Breast epithelium (tissue), 4 donors: ENCODE results near the gene OTUD5. TPM values are rescaled to one million over a fixed set of nuclear protein-coding genes. Genes with fewer than 3 reads are reported as not detected.

Experiments
- DNase-seq, 2 donors: peaks; one replicate each; pipeline ENCODE4 v3.0.0-alpha.2; 2019; ENCODE audit warnings: low spot score in 2 of 2
- H3K27ac ChIP-seq, 2 donors: fragments of 200-600 bp; sonication (generic) in 1 of 2; one replicate each; pipeline ENCODE4 v1.5.1; 2016 to 2019; ENCODE audit warnings: mild to moderate bottlenecking in 1 of 2
- H3K27me3 ChIP-seq, 2 donors: fragments of 200-600 bp; sonication (generic) in 1 of 2; one replicate each; pipeline versions ENCODE4 v1.5.1 to v1.6.0; 2017 to 2019; ENCODE audit warnings: control low read depth in 1 of 2, mild to moderate bottlenecking in 1 of 2
- H3K36me3 ChIP-seq: fragments of 200-600 bp; one replicate; pipeline ENCODE4 v1.5.1; 2019
- H3K4me1 ChIP-seq, 2 donors: fragments of 200-600 bp; sonication (generic); one replicate each; pipeline ENCODE4 v1.5.1; 2016 to 2019; ENCODE audit warnings: control low read depth in 1 of 2
- H3K4me3 ChIP-seq, 3 donors: fragments of 200-600 bp; sonication (generic); 1 replicate in 2 of 3; 2 replicates in 1 of 3; pipeline ENCODE4 v1.5.1; 2016 to 2019; ENCODE audit warnings: mild to moderate bottlenecking in 3 of 3, moderate library complexity in 2 of 3
- H3K9me3 ChIP-seq, 2 donors: fragments of 200-600 bp; sonication (generic) in 1 of 2; one replicate each; pipeline ENCODE4 v1.5.1; 2016 to 2019; ENCODE audit warnings: control low read depth in 1 of 2
- CTCF ChIP-seq, 3 donors: fragments of 450-650 bp; IDR thresholded peaks; one replicate each; pipeline ENCODE4 v1.5.1; 2016 to 2017; ENCODE audit warnings: antibody characterized with exemption in 3 of 3, mild to moderate bottlenecking in 3 of 3, moderate library complexity in 3 of 3
- POLR2A ChIP-seq: fragments of 450-650 bp; IDR thresholded peaks from one replicate; pipeline ENCODE4 v1.6.1; 2016; ENCODE audit warnings: antibody characterized with exemption, mild to moderate bottlenecking, moderate library complexity
- POLR2AphosphoS5 ChIP-seq, 3 donors: sonication (generic); formaldehyde crosslinking; IDR thresholded peaks; one replicate each; pipeline ENCODE4 v1.6.1; 2017; ENCODE audit warnings: antibody characterized with exemption in 3 of 3
- intact Hi-C: fragments of 100-400 bp; cut with DNase I; formaldehyde crosslinking; loops from one replicate; pipeline ENCODE4 v1.15.1; 2023; ENCODE audit warnings: low total_unique reads
- total RNA-seq, 3 donors: library from RNA; depleted of rRNA; stranded (reverse); fragments of >200 nt; gene quantifications; one replicate each; pipeline ENCODE4 v1.1.0, GENCODE V29; 2016

The OTUD5 gene
- total RNA-seq, 3 donors from 2014 or later: 35.8 to 37.9 (median 36.1) TPM

GRCh38 chrX:48933757-48934156, 23.6 kb downstream of the OTUD5 start:
- H3K27ac ChIP-seq: no peak overlapping the region
- no peak overlapping the region for H3K4me3 ChIP-seq
- intact Hi-C loops: no loop called here
- no peaks in the 10 kb centered on the region for H3K4me1 ChIP-seq
- TF ChIP-seq POLR2AphosphoS5 (IDR thresholded peaks at IDR 0.05) (no peak), POLR2A (no peak), CTCF (IDR thresholded peaks at IDR 0.05) (no peak)
- H3K27me3 ChIP-seq: peaks cover 0 to 27% of the 10 kb centered on the region in 2 donors
- no peaks in the 10 kb centered on the region for H3K36me3 ChIP-seq
- no peaks in the 10 kb centered on the region for H3K9me3 ChIP-seq
- no peak for DNase-seq

GRCh38 chrX:48927736-48928382, 29.5 kb downstream of the OTUD5 start:
- no peak overlapping the region for H3K27ac ChIP-seq
- intact Hi-C loops: no loop called here
- H3K27me3 ChIP-seq: peaks cover 0 to 19% of the 10 kb centered on the region in 2 donors
- H3K36me3 ChIP-seq: no peaks in the 10 kb centered on the region
- no peaks in the 10 kb centered on the region for H3K9me3 ChIP-seq
- no peaks in the 10 kb centered on the region for H3K4me1 ChIP-seq
- TF ChIP-seq CTCF (IDR thresholded peaks at IDR 0.05): no peak
- TF ChIP-seq POLR2AphosphoS5 (IDR thresholded peaks at IDR 0.05): no peak
- no peak for TF ChIP-seq POLR2A
- no peak for DNase-seq
- H3K4me3 ChIP-seq: no peak overlapping the region

GRCh38 chrX:48927123-48927522, 30.3 kb downstream of the OTUD5 start:
- Histone ChIP-seq H3K4me3 (no peak overlapping the region), H3K4me1 (no peaks in the 10 kb centered on the region), H3K36me3 (no peaks in the 10 kb centered on the region), H3K9me3 (no peaks in the 10 kb centered on the region), H3K27ac (no peak overlapping the region), H3K27me3 (peaks cover 0 to 26% of the 10 kb centered on the region in 2 donors)
- TF ChIP-seq POLR2AphosphoS5 (IDR thresholded peaks at IDR 0.05) (no peak), POLR2A (no peak), CTCF (IDR thresholded peaks at IDR 0.05) (no peak)
- no peak for DNase-seq
- intact Hi-C loops: no loop called here

- Histone ChIP-seq H3K27me3 (peaks cover 0 to 40% of the 10 kb centered on the region in 2 donors), H3K27ac (no peak overlapping the region), H3K9me3 (no peaks in the 10 kb centered on the region), H3K4me1 (no peaks in the 10 kb centered on the region), H3K4me3 (no peak overlapping the region), H3K36me3 (no peaks in the 10 kb centered on the region)
- TF ChIP-seq POLR2A: no peak
- TF ChIP-seq POLR2AphosphoS5 (IDR thresholded peaks at IDR 0.05): no peak
- no peak for TF ChIP-seq CTCF (IDR thresholded peaks at IDR 0.05)
- intact Hi-C loops: no loop called here
- no peak for DNase-seq
Observed at GRCh38 chrX:48924270-48924669, 33.1 kb downstream of the OTUD5 start.

- Histone ChIP-seq H3K36me3 (no peaks in the 10 kb centered on the region), H3K4me3 (no peak overlapping the region), H3K4me1 (no peaks in the 10 kb centered on the region), H3K9me3 (no peaks in the 10 kb centered on the region), H3K27me3 (peaks cover 0 to 41% of the 10 kb centered on the region in 2 donors), H3K27ac (no peak overlapping the region)
- intact Hi-C loops: no loop called here
- DNase-seq: no peak
- TF ChIP-seq CTCF (IDR thresholded peaks at IDR 0.05) (no peak), POLR2A (no peak), POLR2AphosphoS5 (IDR thresholded peaks at IDR 0.05) (no peak)
Observed at GRCh38 chrX:48923771-48924170, 33.6 kb downstream of the OTUD5 start.
